Calu3 (cell line): Measurements from ENCODE around the gene CBR4. TPM values are rescaled to one million over a fixed set of nuclear protein-coding genes. Genes with fewer than 3 reads are reported as not detected.

ENCODE experiments used
- BruUV-seq: library from RNA; stranded (reverse); fragments of 400-500 nt; replicated peaks from 2 replicates; lab custom pipeline; 2021; lab: Mats Ljungman, UMichigan
- CTCF ChIA-PET: fragments of 300-600 bp; sonication (Branson Sonifier 250); formaldehyde crosslinking; loops from one replicate; lab custom pipeline; 2022; ENCODE audit warnings: antibody characterized with exemption; lab: Charles Lee
- DNase-seq: peaks from one replicate; pipeline ENCODE4 v3.0.0; 2022
- H3K27ac Mint-ChIP-seq: one replicate; pipeline ENCODE4 v1.8.0; 2022; ENCODE audit warnings: mixed read lengths; ENCODE audit not compliant: unreplicated experiment
- H3K27me3 Mint-ChIP-seq: one replicate; pipeline ENCODE4 v1.8.0; 2022; ENCODE audit warnings: mixed read lengths; ENCODE audit not compliant: unreplicated experiment
- H3K36me3 Mint-ChIP-seq: one replicate; pipeline ENCODE4 v1.8.0; 2022; ENCODE audit warnings: mild to moderate bottlenecking, moderate library complexity, mixed read lengths; ENCODE audit not compliant: insufficient read depth, unreplicated experiment
- H3K4me1 Mint-ChIP-seq: one replicate; pipeline ENCODE4 v1.8.0; 2022; ENCODE audit warnings: mild to moderate bottlenecking, low read depth, mixed read lengths; ENCODE audit not compliant: unreplicated experiment
- H3K4me3 Mint-ChIP-seq: one replicate; pipeline ENCODE4 v1.8.0; 2022; ENCODE audit warnings: mild to moderate bottlenecking, low read depth, moderate library complexity, mixed read lengths; ENCODE audit not compliant: unreplicated experiment
- H3K9me3 Mint-ChIP-seq: one replicate; pipeline ENCODE4 v1.8.0; 2022; ENCODE audit warnings: low read depth, mixed read lengths; ENCODE audit not compliant: unreplicated experiment
- CTCF ChIP-seq: fragments of 200-600 bp; IDR thresholded peaks from one replicate; pipeline ENCODE4 v1.8.0; 2022; ENCODE audit warnings: antibody characterized with exemption; ENCODE audit not compliant: unreplicated experiment
- intact Hi-C: fragments of 100-400 bp; cut with micrococcal nuclease; formaldehyde crosslinking; loops from one replicate; pipeline ENCODE4 v1.10.0; 2022; ENCODE audit not compliant: unreplicated experiment
- total RNA-seq: library from RNA; stranded (reverse); gene quantifications from 2 replicates; pipeline ENCODE4 v1.2.3, GENCODE V29; 2022

CBR4 gene
- total RNA-seq, 1 experiment from 2014 or later, result 18.1 TPM

- TF ChIP-seq CTCF, result no peak
- peaks cover 29% of the 10 kb centered on the region for H3K36me3 Mint-ChIP-seq
- no peak overlapping the region for H3K4me3 Mint-ChIP-seq
- no peak for DNase-seq
- H3K27ac Mint-ChIP-seq, result no peak overlapping the region
- intact Hi-C loops, result loop anchor here (2.0 to 5.0 kb wide), 2 partner anchors 105 to 237 kb away; no protein-coding TSS in a partner anchor
- no TSS peak for BruUV-seq
- H3K27me3 Mint-ChIP-seq, result no peaks in the 10 kb centered on the region
- H3K4me1 Mint-ChIP-seq, result peaks cover 48% of the 10 kb centered on the region
- CTCF ChIA-PET, result no interaction called here
- H3K9me3 Mint-ChIP-seq, result no peaks in the 10 kb centered on the region
Measured at GRCh38 chr4:169012049-169012448, 2.0 kb upstream of the CBR4 start.

GRCh38 chr4:169009286-169010124, 550 bp downstream of the CBR4 start:
- peak; percentile 35 for DNase-seq
- Mint-ChIP-seq H3K4me3 (peak overlapping the region; percentile 80), H3K27me3 (no peaks in the 10 kb centered on the region), H3K27ac (peak overlapping the region; percentile 88), H3K4me1 (peaks cover 36% of the 10 kb centered on the region), H3K36me3 (peaks cover 29% of the 10 kb centered on the region), H3K9me3 (no peaks in the 10 kb centered on the region)
- TSS peak; percentile 81 for BruUV-seq
- no peak for TF ChIP-seq CTCF
- intact Hi-C loops, result loop anchor here (5.0 to 10.0 kb wide), 4 partner anchors 87 to 495 kb away; no protein-coding TSS in a partner anchor
- CTCF ChIA-PET, result interaction anchor here (0.7 to 1.5 kb wide), 6 partner anchors 14 to 577 kb away, joined by 3 to 7 read pairs (median 4); no protein-coding TSS in a partner anchor

GRCh38 chr4:169005453-169006099, 4.5 kb downstream of the CBR4 start:
- TF ChIP-seq CTCF, result no peak
- CTCF ChIA-PET, result no interaction called here
- H3K4me1 Mint-ChIP-seq, result peaks cover 18% of the 10 kb centered on the region
- intact Hi-C loops, result loop anchor here (5.0 to 10.0 kb wide), 3 partner anchors 83 to 491 kb away; no protein-coding TSS in a partner anchor
- no peak overlapping the region for H3K4me3 Mint-ChIP-seq
- H3K27ac Mint-ChIP-seq, result no peak overlapping the region
- H3K36me3 Mint-ChIP-seq, result peaks cover 38% of the 10 kb centered on the region
- H3K9me3 Mint-ChIP-seq, result no peaks in the 10 kb centered on the region
- DNase-seq, result no peak
- BruUV-seq, result no TSS peak
- no peaks in the 10 kb centered on the region for H3K27me3 Mint-ChIP-seq

- H3K4me1 Mint-ChIP-seq, result peaks cover 1% of the 10 kb centered on the region
- CTCF ChIA-PET, result interaction anchor here (0.6 kb wide), 2 partner anchors 61 to 266 kb away, joined by 3 to 4 read pairs; no protein-coding TSS in a partner anchor
- H3K36me3 Mint-ChIP-seq, result peaks cover 17% of the 10 kb centered on the region
- intact Hi-C loops, result loop anchor here (10.0 kb wide), 1 partner anchor 486 kb away; no protein-coding TSS in a partner anchor
- TF ChIP-seq CTCF, result no peak
- BruUV-seq, result no TSS peak
- DNase-seq, result no peak
- no peaks in the 10 kb centered on the region for H3K9me3 Mint-ChIP-seq
- no peak overlapping the region for H3K4me3 Mint-ChIP-seq
- H3K27me3 Mint-ChIP-seq, result no peaks in the 10 kb centered on the region
- no peak overlapping the region for H3K27ac Mint-ChIP-seq
Measured at GRCh38 chr4:169000315-169000714, 9.7 kb downstream of the CBR4 start.
